Activated T-helper 1 cell treated with anti-CD3 and anti-CD28 coated beads, Interleukin-2, amount 50 U/mL, for 16 hours (primary cell): ENCODE data around the gene RABL6.
"Not testable (repeated sequence)": the region's sequence is repeated elsewhere in the genome, so short reads cannot be mapped to it uniquely, and the experiment has no call there.

ENCODE experiments used
- DNase-seq, 2 donors: peaks; one replicate each; pipeline ENCODE4 v3.0.0-alpha.2; 2020; ENCODE audit warnings: low read depth in 1 of 2, low spot score in 1 of 2

RABL6 gene

GRCh38 chr9:136875155-136875554, 67.4 kb downstream of the RABL6 start:
- DNase-seq: no peak

GRCh38 chr9:136876476-136876875, 68.7 kb downstream of the RABL6 start:
- DNase-seq: no peak

- no peak for DNase-seq
Measured at GRCh38 chr9:136880651-136881050, 72.9 kb downstream of the RABL6 start.

- peak in 1 of 2 donors; percentile 19 for DNase-seq
Measured at GRCh38 chr9:136881691-136882108, 74.0 kb downstream of the RABL6 start.

- peak; percentile 67 to 80 for DNase-seq
Measured at GRCh38 chr9:136882109-136882946, 74.6 kb downstream of the RABL6 start.

- not testable (repeated sequence) for DNase-seq
Measured at GRCh38 chr9:136882947-136883283, 75.2 kb downstream of the RABL6 start.

- DNase-seq: not testable (repeated sequence)
Measured at GRCh38 chr9:136883670-136884069, 75.9 kb downstream of the RABL6 start.

- peak; percentile 90 to 96 for DNase-seq
Measured at GRCh38 chr9:136885950-136886578, 78.3 kb downstream of the RABL6 start, which contains the start of gene TRAF2. TSS of gene TRAF2 (plus strand) at chr9:136886516. CDS start at chr9:136898741, 12,225 bp downstream.

- DNase-seq: peak in 1 of 2 donors; percentile 18
Measured at GRCh38 chr9:136886610-136887597, 79.2 kb downstream of the RABL6 start.

- no peak for DNase-seq
Measured at GRCh38 chr9:136888454-136888853, 80.7 kb downstream of the RABL6 start.

- DNase-seq: no peak
Measured at GRCh38 chr9:136889858-136890257, 82.1 kb downstream of the RABL6 start.

- DNase-seq: no peak
Measured at GRCh38 chr9:136890661-136891060, 82.9 kb downstream of the RABL6 start.
